ENCODE data around the gene ASTN2.

Gene ASTN2

DNA sequence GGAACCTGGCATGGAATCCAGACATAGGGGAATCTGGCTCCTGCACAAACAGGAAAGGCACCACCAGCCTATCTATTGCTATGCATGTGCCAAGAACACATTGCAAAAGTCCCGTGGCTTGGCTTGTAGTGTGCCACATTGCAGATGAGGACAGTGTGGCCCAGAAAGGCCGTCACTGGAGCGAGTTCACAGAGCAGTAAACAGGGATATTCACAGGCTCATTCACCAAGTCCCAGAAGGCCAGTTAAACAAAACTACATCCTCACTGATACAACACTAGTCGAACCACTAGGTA lies 767.4 kb downstream of the ASTN2 start:
- peak in 4 of 56 donors; percentile 2 to 26 (median 4) for DNase-seq

DNA sequence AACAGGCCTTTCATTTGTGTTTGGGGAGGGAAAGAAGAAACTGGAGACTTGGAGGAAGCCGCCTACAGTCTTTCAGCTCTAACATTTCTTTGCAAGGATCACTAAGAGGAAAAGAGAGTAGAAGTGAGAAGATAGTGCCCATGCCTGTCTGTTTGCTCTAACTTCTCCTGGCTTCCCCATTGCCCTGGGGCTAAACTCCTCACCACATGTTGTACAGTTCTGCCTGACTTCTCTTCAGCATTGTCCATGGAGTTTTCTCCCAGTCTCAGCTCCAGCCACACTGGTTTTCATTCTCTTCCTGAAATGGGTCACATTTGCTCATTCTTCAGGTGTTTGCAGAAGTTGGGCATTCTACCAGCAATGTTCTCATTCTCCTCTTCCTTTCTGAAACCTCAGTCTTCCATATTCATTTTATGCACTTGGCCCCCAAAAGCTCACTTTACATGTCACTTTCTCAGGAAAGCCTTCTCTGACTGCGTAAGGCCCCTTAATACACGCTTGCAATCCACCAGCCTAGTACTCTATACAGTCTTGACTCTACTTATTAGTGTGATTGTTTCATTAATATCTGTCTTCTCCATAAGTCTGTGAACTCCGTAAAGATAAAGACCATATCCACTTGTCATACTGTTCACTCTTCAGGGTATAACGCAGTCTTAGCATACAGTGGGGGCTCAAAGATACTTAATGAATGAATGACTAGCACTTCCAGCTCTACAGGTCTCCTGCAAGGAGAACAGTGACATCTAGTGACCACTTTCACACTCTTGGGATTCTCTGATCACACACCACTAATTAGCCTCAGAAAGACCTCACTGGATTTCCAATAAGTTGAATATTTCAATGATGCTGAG lies 768.0 kb downstream of the ASTN2 start:
- DNase-seq = peak in 4 of 56 donors; percentile 1 to 26 (median 4)

DNA sequence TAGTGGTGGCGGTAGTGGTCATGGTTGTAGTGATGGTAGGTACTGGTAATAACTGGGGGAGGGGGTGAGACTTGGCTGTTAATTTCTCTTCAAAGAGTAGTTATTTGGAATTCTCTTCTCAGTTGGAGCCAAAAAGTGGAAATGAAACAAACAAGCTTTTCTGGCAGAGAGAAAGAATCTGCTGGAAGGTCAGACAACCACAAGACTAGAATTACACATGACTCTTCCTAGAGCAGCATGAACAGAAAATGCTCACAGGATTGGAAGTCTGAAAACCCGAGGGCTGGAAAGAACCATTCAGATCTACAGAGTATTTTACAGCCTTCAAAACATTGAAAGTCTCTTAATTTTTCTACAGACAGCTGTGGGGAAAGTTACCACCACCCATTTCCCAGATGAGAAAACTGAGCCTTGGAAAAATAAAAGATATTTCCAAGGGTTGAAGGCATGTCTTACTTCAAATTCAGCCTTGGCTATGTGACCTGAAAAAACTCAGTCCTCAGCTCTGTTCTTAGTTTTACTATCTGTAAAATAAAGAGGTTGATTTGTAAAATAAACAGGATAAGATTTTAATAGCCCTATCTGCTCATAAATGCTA lies 770.7 kb downstream of the ASTN2 start:
- no peak for DNase-seq

DNA sequence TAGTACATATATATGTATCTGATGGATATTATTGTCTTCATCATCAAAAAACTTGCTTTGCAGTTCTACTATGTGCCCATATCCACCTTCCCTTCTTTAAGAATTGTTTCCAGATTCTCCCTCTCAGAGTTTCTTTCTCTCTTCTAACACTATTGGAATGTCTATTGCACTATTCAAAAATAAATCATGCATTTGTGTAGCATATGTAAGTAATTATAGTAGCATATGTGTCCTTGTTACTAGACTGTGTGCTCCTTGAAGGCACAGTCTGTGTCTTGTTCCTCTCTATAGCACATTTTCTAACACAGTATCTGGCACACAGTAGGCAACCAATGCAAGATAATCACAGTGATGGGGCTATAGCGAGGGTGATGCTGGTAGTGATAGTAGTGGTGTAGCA lies 771.2 kb downstream of the ASTN2 start:
- no peak for DNase-seq

DNA sequence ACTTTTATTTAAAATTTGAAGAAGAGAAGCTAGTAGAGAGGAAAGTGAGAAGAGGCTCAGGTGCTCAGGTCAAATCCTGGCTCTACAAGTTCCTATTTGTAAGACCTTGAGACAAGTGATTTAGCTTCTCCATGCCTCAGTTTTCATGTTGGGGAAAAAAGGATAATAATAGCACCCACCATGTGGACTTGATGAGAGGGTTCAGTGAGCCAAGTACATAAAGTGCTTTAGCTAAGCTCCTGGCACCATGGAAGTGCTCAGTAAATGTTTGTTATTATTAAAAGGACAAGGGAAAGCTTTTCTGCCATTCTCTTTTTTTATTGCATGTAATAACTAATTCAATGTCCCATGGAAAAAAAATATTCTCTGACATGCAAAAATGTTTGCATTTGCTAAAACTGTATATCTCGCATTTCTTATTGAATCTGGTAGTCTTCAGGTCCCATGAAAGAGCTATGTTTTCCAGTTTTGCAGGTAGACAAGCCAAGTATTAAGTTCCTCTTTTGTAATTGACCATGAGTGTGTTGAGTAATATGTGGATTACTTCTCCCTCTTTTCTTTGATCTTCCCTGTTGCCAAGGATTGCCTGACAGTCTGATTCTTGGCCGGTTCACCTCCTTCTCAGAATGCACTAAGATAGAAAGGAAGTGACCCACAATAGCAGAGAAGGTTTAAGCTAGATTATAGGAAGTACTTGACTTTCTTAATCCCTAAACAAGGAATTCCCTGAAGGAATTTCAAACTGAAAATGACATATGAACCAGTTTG lies 773.4 kb downstream of the ASTN2 start:
- DNase-seq = no peak

DNA sequence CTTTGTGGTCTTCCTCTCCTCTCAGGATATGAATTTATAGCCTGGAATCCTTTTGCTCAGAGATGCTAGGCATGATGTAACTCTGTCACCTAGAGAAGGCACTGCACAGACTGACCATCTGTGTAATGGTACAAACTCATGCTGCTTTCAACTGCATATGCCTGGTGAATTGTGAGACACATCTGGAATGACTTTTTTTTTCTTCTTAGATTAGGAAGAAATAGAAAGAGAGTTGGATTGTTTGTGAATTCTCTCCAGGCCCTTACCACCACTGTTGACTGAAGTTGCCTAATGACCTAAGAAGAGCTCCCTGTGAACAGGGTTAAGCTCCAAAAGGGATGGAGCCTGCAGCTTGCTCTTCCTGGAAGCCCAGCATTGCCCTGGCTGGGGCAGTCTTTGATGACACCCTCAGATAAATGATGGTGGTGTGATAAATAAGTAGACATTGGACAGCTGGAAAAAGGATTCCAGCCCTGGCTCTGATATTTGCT lies 775.6 kb downstream of the ASTN2 start:
- DNase-seq = no peak

DNA sequence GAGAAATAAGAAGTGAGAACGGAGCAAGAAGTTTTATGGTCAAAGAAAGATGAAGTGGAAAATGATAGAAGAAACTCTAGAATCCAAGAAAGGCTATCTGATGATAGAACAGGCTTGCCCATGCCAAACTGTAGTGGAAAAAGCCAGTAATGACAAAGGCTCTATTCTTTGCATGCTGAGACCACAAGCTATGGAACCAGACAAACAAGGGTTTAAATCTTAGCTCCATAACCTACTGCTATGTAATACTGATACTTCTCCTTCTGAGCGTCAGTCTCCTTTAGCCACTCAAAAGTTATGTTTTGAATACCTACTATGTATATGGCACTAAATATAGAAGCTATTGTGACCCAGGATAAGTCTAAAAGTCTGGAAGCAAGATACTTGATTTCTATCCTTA lies 778.9 kb downstream of the ASTN2 start:
- DNase-seq = no peak

DNA sequence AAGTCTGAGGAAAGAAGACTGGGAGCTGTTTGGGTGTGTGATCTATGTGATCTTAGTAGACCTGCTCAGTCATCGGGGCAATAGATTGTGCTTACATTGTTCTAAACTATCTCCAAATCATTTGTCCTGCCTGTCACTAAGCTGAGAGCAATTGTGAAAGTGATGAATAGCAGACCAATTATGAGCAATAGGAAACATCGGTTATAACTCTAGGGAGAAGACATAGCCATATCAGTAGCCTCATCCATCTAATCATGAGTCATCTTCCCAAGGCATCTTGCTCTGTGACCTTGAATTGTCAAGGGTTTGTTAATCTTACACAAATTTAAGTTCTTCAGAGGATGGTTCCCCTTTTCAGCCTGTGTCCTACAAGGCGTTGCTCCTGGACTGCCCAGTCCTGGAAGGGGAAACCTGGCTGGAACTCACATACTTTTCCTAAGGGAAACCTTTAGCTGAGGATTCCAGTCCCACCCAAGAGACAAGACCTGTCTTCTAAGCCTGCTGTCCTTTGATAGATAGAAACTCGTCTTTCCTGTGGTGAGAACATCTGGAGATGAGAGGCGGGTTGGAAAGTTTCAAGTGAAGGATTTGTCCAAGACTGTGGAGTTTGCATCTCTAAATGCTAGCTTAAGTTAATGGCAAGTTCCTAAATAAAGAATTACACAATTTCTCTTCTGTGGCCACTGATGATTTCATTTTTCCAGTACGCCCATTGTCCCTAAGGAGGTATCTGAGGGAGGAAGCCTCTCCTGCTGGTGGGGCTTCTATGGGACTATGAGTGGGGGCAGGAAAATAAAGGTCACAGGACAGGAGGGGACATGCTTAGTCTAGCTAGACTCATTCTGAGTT lies 781.6 kb downstream of the ASTN2 start:
- DNase-seq = no peak

DNA sequence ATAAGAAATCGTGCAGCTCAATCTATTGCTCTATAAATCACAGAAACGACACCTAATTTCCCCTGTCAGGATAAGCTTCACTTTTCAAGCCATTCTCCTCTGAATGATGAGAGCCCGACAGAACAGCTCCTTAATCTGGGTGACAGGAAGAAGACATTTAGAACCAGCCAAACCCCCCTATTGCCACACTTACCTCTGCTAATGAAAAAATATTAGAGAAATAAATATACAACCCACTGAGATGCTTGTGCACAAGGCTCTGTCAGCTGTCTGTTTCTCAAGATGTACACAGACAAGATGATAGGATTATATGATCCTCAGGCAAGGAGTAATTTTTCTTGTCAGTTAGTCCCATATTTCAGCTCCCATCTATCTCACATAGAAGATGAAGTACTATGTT lies 785.2 kb downstream of the ASTN2 start:
- no peak for DNase-seq

DNA sequence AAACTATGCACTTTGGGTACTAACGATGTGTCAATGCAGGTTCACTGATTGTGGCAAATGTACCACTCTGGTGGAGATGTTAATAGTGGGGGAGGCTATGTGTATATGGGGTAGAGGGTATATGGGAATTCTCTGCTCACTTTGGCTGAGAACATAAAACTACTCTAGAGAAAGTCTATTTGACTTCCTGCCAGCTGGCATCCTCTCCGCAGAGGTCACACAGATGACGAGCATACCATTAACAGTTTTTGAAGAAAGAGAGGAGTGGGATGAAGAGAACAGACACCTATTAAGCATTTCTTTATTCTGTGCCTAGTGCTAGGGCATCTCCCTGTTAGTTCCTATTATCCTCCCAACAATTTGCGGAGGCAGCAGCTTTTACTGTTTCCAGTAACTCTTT lies 786.1 kb downstream of the ASTN2 start:
- DNase-seq = no peak

DNA sequence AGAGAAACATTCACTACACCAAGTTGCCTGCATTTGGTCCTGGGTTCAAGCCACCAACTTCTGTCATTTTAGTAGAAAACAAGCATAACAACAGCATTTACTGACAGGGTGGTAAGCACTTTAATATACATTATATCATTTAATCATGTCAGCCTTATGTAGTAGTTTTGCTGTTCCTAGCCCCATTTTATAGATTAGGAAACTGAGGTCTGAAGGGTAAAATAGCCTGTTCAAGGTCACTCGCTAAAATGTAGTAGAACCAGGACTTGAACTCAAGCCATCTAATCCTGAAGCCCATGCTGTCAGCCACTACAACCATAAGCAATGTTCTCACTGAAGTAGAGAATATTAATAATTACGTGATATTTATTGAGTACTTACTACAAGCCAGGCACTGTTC lies 787.4 kb downstream of the ASTN2 start:
- DNase-seq = no peak

DNA sequence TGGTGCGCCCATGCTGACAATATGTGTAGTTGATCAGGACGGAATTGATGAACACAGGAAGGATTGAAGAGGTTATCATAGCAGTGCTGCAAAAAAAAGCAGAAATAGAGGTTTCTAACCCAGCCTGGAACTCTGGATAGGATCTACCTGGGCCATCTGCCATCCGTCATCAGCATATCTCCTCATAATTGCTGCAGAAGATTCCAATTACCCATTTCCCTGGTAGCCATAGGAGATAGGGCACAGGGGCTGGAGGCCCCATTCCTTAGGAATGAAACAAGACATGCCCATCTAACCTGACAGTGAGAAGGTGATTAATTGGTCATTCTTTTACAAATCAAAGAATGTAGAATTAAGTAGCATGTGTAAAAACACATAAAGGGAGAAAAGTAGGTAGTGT lies 788.1 kb downstream of the ASTN2 start:
- DNase-seq = no peak

DNA sequence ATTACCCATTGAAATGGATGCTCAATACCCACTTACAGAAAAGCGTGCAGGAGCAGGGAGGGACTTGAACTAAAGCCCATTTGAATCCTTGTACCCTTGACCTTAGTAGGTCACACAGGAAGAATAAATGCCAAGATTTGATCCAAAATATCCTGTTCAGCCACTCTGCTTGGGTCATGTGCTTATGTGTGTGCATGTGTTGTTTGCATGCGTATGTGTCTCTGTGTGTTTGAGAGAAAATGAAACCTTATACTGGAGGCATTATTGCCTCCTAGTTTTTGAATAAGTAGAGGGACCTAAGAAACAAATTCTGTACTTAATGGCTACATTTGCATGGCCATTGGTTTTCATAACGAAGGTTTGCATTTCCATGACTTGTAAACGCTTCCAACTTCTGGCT lies 791.1 kb downstream of the ASTN2 start:
- no peak for DNase-seq

DNA sequence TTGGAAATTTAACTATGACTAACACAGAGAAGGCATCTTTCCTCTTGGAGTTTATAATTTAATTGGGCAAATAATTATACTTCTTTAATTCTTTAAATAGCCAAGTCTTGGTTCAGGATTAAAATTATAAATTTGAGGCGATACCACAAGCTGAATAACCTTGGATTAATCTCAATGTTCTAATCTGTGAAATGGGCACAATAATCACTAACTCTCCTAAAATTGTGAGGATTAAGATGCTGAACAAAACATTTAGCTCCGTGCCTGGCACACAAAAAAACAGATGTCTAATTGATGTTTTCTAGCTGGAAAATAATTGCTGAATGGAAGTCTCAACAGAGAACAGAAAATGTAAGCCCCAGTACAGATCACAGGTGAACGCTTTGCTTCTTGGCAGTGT lies 797.5 kb downstream of the ASTN2 start:
- no peak for DNase-seq

DNA sequence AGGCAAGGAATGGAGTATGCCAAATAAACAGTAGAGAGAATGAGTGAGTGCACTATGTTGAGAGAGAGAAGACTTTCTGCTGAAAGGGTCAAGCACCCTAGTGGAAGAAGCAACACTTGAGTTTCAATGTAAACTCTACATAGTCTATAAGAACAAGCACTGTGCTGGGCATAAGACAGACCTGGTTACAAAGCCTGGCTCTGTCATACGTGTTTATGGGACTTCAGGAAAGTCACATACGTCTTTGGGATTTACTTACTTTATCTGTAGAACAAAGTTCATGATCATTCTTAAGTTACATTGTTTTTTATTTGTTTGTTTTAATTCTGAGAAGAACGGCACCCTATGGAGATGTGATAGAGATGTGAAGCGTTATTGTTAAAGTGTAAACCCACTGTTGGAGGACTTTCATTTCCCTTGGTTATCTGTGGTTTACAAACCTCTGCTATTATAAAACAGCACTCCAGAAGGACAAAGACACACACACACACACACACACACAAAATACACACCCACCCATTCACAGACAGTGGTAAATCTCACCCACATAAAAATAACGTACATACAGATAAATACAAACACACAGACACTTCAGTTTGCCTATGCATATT lies 798.4 kb downstream of the ASTN2 start:
- no peak for DNase-seq

DNA sequence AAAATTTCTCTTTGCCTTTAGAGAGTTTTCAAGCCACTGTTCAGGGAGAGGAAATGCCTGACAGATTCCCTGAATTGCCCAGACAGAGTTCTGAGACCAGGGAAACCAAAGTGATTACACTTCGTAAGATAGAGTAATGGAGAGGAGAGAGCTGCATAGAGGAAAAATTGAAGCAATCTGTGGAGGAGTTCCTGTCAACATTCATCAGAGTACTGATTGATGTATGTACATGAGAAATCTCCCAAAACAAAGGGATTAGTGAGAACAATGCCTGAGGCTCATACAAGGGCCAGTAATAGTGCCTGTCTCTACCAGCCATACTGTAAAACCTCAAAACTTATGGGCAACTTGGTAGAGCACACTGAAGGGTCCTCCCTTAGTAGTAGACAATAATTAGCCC lies 806.8 kb downstream of the ASTN2 start:
- no peak for DNase-seq

DNA sequence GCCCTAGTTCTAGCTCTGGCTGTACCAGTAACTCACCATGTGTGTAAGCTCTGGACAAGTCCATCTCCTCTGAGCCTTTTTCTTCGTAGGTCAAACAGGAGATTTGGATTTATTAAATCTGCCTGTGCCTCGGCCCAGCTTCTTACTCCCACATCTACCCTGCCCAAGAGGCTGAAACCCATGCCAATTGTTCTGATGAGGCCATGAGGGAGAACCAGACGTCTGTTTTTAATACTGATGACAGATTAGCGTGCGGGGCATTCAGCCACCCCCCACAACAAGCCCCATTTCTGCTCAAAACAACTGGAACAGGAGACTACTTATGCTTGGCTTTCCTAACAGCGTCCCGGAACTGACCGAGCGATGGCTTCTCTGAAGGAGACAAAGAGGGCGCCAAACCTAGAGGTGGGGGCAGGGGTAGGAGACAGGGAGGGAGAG lies 808.9 kb downstream of the ASTN2 start:
- no peak for DNase-seq

DNA sequence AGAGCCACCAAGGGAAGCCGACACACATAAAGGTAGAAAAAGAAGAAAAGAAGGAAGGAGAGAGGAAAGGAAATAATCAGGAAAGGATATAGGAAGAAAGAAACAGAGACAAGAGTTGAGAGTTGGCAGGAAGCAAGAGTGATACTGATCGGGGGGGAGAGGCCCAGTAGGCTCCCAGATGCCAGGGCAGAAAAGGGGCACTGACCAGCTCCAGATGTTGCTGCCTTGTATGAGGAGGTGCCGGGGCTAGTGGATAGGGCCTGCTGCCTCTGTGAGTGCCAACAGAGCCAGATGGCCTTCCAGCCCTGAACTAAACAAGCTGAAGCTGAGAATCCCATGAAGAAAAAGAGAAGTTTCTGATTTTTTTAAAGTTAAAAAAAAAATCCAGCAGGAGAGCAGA lies 809.8 kb downstream of the ASTN2 start:
- DNase-seq = peak in 4 of 56 donors; percentile 3 to 45 (median 4)

DNA sequence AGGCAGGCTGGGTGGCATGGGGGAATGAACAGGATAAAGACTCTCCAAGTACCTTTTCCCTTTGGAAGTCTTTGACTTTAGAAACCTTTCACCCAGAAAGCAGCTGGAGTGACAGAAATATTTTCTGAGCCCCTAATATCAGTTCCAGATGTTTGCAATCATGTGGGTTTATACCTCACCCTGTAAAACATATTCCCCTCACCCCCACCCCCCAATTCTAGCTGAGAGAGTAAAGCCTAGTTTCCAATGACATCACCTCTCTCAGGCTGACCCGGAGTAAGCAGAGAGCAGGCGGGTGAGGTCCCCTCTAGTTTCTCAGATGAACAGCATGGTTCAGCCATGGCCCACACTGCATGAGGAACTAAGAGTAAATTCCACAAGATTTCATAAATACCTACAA lies 810.6 kb downstream of the ASTN2 start:
- no peak for DNase-seq

DNA sequence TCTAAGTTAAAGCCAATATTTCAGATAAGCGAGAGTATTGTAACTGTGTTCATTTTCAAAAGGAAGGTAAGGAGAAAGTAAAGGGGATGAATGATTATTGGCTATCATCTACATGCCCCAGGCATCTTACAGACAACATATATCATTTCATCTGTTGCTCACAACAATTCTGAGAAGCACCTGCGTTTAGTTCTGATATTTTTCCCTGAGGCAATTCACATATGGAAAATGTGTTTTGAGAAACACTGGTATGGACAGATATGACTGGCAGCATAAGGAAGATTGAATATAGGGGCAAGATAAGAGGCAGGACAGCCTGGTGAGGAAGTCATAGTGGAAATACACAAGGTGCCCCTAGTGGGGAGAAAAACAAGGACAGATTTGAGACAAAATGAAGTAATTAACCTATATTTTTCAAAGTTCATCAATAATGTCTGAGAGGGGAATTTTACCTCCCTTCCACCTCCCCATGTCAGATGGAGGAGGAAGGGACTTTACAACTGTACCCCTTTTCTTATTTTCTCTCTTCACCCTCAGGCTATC lies 815.4 kb downstream of the ASTN2 start:
- no peak for DNase-seq

DNA sequence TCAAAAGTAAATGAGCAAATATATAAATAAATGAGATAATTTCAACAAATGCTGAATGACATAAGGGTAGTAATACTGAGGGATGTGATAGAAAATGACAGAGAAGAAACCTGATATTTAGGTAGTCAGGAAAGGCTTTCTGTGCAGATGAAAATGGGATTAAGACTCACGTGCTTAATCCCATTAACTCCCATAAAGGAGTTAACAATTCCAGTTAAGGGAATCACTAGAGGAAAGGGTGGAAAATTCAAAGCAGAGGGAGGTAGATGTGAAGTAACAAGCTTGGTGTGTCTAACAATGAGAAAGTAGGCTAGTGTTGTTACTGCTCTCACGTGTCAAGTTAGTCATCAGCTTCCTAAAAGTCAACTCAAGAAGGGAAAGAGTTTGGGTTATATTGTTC lies 818.2 kb downstream of the ASTN2 start:
- no peak for DNase-seq
